GM23248 (cell line): ENCODE results near the gene MTG2.

Experiments
- EZH2 ChIP-seq: fragments of 200-600 bp; sonication (generic); IDR thresholded peaks from 2 replicates; pipeline ENCODE4 v1.6.1; 2018; ENCODE audit warnings: antibody characterized with exemption, mild to moderate bottlenecking; ENCODE audit not compliant: insufficient read depth, poor library complexity, severe bottlenecking
- EZH2phosphoT487 ChIP-seq: fragments of 200-600 bp; sonication (generic); IDR thresholded peaks from 2 replicates; pipeline ENCODE4 v1.6.1; 2018; ENCODE audit warnings: antibody characterized with exemption, moderate library complexity, mild to moderate bottlenecking, low read depth; ENCODE audit not compliant: insufficient read depth

DNA sequence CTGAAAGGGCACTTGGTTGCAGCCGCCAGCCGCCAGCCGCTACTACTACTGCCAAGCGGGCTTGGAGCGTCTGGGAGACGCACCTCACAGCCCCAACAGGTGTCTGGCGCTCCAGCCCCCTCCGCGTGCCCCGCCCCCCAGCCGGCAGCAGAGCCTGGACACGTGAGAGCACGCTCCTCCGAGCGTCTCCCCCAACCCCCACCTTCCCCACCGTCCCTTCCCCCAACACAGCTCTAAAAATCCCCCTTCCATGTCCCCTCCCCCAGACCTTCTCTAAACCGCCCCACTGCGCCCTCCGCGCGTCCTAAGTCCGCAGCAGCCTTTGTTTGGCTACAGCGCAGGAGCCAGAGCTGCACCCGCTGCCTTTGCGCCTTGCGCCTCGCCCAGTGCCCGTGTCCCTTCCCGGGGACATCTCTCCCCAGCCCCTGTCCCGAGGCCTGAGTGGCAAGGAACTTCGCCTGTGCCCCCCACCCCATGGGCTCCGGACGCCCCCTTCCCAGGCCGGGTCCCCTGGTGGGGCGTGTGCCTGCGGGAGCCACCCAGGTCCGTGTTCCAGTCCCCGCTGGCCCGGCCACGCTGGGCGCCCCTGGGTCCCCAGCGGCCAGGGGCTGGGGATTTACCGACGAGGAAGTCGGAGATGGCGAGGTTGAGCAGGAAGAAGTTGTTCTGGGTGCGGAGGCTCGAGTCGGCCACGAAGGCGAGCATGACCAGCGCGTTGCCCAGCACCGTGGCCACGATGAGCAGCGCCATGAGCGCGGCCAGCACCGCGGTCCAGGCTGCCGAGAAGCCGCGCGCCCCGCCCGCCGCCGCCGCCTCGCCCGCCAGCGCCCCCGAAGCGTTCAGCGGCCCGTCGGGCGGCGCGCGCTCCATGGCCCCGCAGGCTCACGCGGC lies 36.5 kb downstream of the MTG2 start:
- no peak for TF ChIP-seq EZH2
- no peak for TF ChIP-seq EZH2phosphoT487
